NCI-H526 treated with DMSO at 0.1 percent for 48 hours (cell line): Measurements from ENCODE around the gene AQP12B.
"Not testable (repeated sequence)": the region's sequence is repeated elsewhere in the genome, so short reads cannot be mapped to it uniquely, and the experiment has no call there.

Experiments used
- DNase-seq: peaks from one replicate; lab custom pipeline; 2025; lab: John Stamatoyannopoulos, UW

Gene AQP12B

DNA sequence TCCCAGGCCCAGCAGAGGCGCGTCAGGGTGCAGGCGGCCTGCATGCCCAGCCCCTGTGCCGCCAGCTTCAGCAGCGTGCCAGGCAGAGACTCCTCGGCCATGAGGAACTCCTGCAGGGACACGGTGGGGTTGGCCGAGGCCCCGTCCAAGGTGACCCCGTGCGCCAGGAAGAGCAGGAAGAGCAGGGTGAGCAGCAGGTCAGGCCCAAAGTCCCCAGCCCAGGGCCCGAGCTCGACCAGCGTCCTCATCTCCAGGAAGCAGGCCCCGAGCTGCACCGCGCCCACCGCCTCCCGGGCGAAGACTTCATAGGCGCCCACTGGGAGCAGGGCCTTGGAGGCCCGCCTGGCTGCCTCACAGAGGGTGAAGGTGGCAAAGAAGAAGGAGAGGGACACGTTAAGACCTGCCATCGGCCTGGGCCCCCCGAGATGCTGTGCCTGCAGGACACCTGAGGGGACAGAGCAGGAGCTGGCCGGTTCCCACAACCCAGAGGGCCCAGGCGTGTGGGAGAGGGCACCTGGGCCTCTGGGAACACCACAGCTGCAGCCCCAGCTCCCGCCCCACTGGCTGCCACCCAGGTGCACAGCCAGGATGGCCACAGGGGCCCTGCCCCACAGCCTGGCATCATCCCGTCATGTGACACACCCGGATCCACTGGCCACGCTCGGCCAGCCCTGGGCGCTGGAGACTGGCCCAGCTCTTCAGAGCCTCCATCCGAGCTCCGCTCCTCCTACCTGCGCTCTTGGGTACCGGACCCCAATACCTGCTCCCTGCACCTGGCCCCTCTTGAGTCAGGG, at the start of gene AQP12B:
AQP12B (minus strand) TSS at position 455 of the 794 bp plus-strand sequence; CDS start at position 407, 48 bp downstream.
- not testable (repeated sequence) for DNase-seq

DNA sequence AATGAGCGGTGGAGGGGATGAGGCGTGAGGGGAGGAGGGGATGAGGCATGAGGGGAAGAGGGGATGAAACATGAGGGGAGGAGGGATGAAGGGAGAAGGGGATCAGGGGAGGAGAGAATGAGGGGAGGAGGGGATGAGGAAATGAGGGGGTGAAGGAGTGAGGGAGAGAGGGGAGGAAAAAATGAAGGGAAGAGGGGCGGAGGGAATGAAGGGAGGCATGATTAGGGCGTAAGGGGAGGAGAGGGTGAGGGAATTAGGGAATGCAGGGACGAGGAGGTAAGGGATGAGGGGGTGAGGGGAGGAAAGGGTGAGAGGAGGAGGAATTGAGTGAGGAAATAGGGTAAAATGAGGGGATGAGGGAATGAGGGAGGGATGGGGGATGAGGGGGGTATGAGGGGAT, 49.5 kb upstream of the AQP12B start:
- no peak for DNase-seq

GRCh38 chr2:240731178-240731545, 48.5 kb upstream of the AQP12B start:
- DNase-seq: no peak

DNA sequence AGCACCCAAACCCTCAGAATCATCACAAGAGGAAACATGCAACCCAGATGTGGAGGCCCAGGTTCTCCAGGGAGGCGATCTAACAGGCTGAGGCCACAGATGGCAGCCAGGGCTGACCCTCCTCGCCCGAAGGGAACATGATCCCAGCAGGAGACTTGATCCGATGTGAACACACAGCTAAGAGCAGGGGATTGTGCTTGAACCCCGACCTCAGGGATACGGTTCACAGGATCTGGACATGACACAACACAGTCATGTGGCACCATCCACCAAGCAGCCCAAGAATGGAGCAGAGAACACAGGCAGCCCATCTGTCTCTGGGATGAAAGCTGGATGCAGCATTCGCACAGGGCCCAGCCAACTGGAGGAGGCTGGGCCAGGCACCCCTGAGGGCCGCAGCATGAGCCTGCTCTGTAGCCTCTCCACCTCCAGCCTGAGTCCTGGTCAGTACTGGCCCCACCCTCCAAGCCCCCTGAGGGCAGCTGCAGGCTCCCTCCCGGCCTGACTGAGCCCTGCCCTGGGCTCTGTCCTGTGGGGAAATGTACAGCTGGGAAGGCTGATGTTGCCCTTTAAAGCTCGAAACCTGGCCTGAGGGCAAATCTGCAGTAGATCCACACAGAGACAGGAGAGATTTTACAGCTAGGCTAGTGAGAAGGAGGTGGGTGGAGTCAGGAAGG, 48.0 kb upstream of the AQP12B start:
- DNase-seq: no peak

GRCh38 chr2:240728827-240729226, 46.1 kb upstream of the AQP12B start:
- DNase-seq: no peak

- no peak for DNase-seq
Measured at GRCh38 chr2:240728361-240728760, 45.7 kb upstream of the AQP12B start.

DNA sequence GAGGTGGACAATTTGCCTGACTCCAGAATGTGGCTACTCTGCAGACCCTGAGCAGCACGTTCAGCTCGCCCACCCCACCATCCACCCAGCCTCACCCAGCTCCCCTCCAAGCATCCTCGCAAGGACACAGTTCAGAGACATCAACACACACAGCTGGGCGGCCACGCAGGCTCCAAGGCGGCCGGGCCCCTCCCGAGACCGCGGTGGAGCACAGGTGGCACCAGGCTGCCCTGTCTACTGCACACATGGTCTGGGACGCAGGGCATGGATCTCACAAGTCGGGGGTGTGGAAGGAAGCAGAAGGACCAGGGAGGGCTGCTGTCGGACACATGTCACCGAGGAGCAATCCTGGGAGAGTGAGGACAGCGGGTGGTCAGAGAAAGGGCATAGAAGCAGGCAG, 45.2 kb upstream of the AQP12B start:
- no peak for DNase-seq

- DNase-seq: no peak
Measured at GRCh38 chr2:240727439-240727838, 44.8 kb upstream of the AQP12B start.

- no peak for DNase-seq
Measured at GRCh38 chr2:240726876-240727275, 44.2 kb upstream of the AQP12B start.

DNA sequence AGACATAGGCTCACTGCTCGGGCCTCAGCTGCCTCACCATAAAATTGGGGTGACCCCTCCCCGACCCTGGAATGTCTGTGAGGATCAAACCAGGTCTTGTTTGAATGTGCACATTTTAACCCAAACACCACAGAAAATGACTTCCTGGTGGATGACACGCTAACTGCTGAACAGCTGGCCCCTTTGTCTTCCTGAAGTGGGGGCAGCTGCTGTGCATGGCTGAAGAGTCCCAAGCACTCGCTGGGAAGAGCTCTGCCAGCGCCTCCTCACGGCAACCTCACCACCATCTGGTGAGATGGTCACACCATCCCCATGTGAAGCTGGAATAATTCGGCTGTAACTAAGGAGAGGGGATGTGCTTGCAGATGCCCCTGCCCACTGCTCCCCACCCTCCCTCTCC, 43.0 kb upstream of the AQP12B start:
- DNase-seq: no peak

- no peak for DNase-seq
Measured at GRCh38 chr2:240725266-240725665, 42.6 kb upstream of the AQP12B start.

DNA sequence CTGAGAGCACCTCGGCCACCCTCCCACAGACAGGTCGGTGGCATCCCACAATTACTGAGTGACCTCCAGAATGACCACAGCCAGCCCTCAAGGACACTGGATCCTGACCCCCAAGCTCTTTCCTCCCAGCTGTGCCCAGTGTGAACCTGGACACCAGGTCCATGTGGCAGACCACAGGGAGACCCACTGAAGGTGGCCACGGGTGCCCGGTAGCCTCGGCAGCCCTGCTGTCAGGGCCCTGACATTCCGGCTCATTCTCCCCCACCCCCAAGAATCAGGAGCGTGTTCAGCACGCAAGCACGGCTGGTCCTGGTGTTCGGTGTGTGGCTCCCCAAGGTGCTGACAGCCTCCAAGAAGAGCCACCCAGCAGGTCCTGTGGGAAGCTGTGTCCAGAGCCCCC, 41.7 kb upstream of the AQP12B start:
- no peak for DNase-seq

DNA sequence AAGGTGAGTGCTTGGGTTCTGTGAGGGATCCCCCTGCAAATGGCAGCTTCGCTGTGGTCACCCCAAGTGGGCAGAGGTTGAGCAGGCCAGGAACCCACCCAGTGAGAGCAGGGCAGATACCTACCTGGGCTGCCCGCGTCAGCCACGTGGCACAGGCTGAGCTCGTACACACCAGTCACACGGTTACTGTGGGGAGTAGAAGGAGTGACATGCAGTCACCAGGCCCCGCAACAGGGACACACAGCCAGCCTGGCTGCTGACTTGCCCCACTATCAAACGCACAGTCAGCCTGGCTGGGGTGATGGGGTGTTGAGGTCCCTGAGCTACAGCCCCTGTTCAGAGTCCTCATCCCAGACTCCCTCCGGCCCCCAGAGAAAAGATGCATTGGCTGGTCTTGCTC, 41.2 kb upstream of the AQP12B start:
- DNase-seq: no peak

GRCh38 chr2:240722796-240723735, 40.4 kb upstream of the AQP12B start:
- DNase-seq: no peak

DNA sequence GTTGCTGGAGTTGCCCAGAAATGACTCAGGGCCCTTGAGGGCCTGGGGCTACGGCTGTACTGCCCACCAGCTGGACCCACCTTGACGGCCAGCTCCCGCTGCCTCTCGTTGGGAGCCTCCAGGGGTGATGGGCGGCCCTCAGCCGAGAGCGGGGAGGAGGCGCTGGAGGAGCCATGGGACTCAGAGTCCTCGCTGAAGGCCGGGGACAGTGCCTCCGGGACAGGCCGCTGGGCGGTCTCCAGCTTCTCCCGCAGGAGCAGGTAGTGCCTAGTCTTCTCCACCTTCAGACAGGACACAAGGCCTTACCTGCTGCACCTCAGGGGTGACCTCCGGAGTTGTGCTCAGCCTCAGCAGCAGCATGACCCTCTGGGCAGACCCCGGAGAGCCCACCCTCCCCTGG, 39.7 kb upstream of the AQP12B start:
- no peak for DNase-seq

DNA sequence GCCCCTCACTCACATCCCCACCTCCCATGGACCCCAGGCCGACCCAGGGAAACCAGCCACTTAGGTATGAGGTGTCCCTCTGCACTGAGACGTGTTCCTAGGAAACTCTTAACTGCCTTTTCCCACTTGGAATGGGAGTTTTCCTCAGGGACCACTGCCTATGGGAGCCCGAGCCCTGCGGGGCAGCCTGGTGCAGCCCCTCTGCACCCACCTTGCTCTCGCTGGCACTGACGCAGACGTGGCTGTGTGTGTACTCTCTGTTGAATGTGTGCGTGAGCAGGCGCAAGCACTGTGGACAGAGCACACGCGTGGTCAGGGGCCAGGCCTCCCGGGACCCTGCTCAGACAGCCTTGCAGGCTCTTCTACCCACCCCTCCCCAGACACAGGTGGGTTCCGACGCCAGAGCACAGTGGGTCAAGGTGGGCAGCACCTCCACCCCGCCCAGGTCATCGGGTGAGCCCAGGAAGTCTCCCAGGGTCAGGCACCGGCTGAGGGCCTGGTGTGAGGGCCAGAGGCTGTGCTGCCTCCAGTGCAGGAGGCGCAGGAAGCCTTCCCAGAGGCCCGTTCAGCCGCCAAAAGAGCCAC, 39.0 kb upstream of the AQP12B start:
- no peak for DNase-seq

DNA sequence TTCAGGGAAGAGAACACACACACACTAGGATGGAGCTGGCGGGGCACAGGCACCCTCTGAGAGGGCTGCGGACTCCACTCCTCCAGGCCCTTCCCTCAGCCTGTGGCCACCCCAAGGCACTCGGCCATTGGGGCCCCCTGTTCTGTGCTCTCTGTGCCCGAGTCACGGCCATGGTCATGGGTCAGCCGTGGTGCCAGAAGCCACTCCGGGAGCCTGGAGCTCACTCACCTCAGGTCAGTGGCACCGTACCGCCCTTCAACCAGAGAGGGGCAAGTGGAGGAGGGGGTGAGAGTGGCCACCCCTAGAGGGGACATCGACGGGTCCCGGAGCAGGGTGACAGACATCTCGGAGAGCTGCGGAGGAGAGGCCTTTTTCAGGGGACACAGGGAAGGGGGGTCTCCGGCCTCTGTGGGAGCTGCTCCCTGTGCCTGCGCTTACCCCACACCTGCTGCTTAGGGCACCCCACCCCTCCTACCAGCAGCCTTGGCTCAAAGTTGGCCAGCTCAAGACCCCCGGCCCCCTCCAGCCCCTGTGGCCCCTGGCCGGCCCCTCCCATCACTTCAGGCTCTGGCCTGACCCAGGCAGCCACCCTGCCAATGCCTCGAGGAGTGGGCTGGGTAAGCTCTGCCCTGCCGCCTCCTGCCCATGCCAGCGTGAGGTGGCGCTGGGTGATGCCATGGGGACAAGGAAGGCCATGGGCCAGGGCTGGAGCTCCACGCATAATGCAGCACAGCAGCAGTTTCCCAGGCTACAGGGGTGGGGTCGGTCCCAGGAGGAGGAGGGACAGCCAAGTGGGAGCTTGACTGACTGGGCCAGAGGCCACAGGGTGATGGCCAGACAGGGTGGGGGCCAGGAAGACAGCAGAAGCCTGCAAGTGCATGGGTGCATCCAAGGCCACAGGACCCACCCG, 38.3 kb upstream of the AQP12B start:
- no peak for DNase-seq

GRCh38 chr2:240719676-240720545, 37.2 kb upstream of the AQP12B start:
- no peak for DNase-seq

DNA sequence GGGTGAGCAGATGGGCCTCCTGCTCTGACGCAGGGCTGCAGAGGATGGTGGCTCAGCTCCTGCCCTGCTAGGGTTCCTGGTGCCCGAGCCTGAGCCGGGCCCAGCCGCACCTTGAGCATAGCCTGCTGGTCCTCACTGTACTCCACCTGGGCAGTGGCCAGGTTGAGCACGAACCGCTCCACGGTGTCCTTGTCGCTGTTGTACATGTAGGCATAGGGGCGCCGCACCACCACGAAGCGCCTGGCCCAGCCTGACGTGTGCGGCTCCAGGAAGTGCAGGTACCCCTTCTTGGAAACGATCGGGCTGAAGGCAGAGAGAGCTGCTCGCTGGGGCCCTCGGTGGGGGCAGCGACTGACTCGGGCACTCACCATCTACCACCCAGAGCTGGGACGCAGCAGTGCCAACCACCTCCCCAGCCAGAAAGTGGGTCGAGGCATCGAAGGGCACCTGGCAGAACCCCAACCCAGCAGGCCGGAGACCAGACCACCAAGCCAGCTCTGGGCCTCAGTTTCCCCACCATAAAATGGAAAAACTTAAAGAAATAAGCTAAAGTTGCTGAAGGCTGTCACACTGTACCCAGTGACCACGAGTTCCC, 36.3 kb upstream of the AQP12B start:
- DNase-seq: no peak
